ENCODE measurements around the gene AKAP6. TPM values are rescaled to one million over a fixed set of nuclear protein-coding genes. Genes with fewer than 3 reads are reported as not detected.

AKAP6 gene
- total RNA-seq, 1 experiment from 2014 or later = 1.1 TPM

DNA sequence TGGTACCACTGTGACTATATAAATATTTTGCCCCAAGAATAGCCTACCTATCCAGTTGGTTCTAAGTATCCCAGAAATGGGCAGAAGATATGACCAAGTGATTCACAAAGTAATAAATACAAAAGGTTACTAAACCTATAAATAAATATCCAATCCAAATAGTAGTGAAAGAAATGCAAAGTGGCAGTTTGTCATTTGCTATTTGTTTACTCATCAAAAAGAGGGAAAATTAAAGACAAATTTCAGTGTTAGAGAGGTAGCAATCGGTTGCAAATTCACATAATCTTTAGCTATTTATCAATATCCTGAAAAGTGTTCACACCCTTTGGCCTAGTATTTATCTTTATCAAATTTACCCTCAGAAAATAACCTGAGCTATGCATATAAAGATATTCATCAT is 473.2 kb downstream of the AKAP6 start:
- peaks cover 46 to 57% of the 10 kb centered on the region in 2 experiments for H3K9me3 Mint-ChIP-seq
- no peak overlapping the region for H2BK120ac ChIP-seq (ENCODE audit: low read depth, low read length, poor library complexity, severe bottlenecking)
- TF ChIP-seq, protein P1, sequence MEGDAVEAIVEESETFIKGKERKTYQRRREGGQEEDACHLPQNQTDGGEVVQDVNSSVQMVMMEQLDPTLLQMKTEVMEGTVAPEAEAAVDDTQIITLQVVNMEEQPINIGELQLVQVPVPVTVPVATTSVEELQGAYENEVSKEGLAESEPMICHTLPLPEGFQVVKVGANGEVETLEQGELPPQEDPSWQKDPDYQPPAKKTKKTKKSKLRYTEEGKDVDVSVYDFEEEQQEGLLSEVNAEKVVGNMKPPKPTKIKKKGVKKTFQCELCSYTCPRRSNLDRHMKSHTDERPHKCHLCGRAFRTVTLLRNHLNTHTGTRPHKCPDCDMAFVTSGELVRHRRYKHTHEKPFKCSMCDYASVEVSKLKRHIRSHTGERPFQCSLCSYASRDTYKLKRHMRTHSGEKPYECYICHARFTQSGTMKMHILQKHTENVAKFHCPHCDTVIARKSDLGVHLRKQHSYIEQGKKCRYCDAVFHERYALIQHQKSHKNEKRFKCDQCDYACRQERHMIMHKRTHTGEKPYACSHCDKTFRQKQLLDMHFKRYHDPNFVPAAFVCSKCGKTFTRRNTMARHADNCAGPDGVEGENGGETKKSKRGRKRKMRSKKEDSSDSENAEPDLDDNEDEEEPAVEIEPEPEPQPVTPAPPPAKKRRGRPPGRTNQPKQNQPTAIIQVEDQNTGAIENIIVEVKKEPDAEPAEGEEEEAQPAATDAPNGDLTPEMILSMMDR (conservative IDR thresholded peaks at IDR 0.05) = no peak

More for the DNA sequence above, 473.2 kb downstream of the AKAP6 start:
- Histone ChIP-seq H2AK5ac (ENCODE audit: insufficient read length, low read length) (no peak overlapping the region), H4K8ac (replicated peaks; ENCODE audit: insufficient read length, low read depth, low read length) (no peak overlapping the region), H3K4me1 (ENCODE audit: insufficient read depth, low read length) (no peaks in the 10 kb centered on the region), H2BK5ac (ENCODE audit: insufficient read length, low read length) (no peak overlapping the region), H3K23me2 (ENCODE audit: insufficient read length, low read depth, low read length, poor library complexity, severe bottlenecking) (no peaks in the 10 kb centered on the region), H2AFZ (ENCODE audit: low read length) (no peak overlapping the region), H3K18ac (ENCODE audit: insufficient read length, low read depth, low read length) (no peak overlapping the region), H4K91ac (ENCODE audit: insufficient read length, low read depth, low read length) (no peak overlapping the region), H3K9ac (ENCODE audit: extremely low read depth, insufficient read length, low read length) (no peak overlapping the region), H2BK15ac (ENCODE audit: low read depth, low read length) (no peak overlapping the region), H3K4me2 (ENCODE audit: insufficient read depth, insufficient read length, low read length) (no peak overlapping the region), H3T11ph (ENCODE audit: low read length) (no peak overlapping the region), H3K79me2 (ENCODE audit: insufficient read depth, low read length) (no peaks in the 10 kb centered on the region), H3K27ac (ENCODE audit: insufficient read length, low read depth, low read length) (no peak overlapping the region), H3K14ac (ENCODE audit: insufficient read depth, low read length) (no peak overlapping the region), H2BK20ac (ENCODE audit: low read depth, low read length, poor library complexity, severe bottlenecking) (no peak overlapping the region), H4K5ac (ENCODE audit: insufficient read length, low read depth, low read length) (no peak overlapping the region), H3K9me3 (ENCODE audit: control insufficient read depth, low read depth, low read length) (no peaks in the 10 kb centered on the region), H3K4ac (ENCODE audit: low read depth, low read length) (no peak overlapping the region), H3K23ac (ENCODE audit: insufficient read length, low read depth, low read length) (no peak overlapping the region), H3K79me1 (ENCODE audit: insufficient read depth, low read depth, low read length, poor library complexity, severe bottlenecking) (no peaks in the 10 kb centered on the region), H3K56ac (ENCODE audit: insufficient read length, low read depth, low read length) (no peak overlapping the region), H3K27me3 (ENCODE audit: insufficient read depth, low read length) (no peaks in the 10 kb centered on the region), H4K20me1 (ENCODE audit: control insufficient read depth, insufficient read depth, insufficient read length) (no peaks in the 10 kb centered on the region), H2BK12ac (ENCODE audit: insufficient read length, low read depth, low read length) (no peak overlapping the region)
- no peaks in the 10 kb centered on the region for H3K27me3 Mint-ChIP-seq (ENCODE audit: low read depth)
- no peaks in the 10 kb centered on the region for H3K4me1 Mint-ChIP-seq
- H3K36me3 Mint-ChIP-seq (ENCODE audit: insufficient read depth in 1 of 3, low read depth in 3 of 3) = peaks cover 24 to 45% (median 26%) of the 10 kb centered on the region in 3 experiments
- WGBS (ENCODE audit: extremely low coverage, insufficient read length, low lambda C conversion rate) = no CpG with 5 or more reads among the region's 1 CpG
- H3K4me3 Mint-ChIP-seq = no peak overlapping the region
- H3K27ac Mint-ChIP-seq = no peak overlapping the region
- no peak for DNase-seq

Measured in H9 (cell line).